H1 (cell line): ENCODE results near the gene POLR3H. TPM values are rescaled to one million over a fixed set of nuclear protein-coding genes. Genes with fewer than 3 reads are reported as not detected.

Experiments
- CTCF ChIA-PET: fragments of 300-600 bp; sonication (Branson Sonifier 250); formaldehyde crosslinking; loops from one replicate; lab custom pipeline; 2021; ENCODE audit not compliant: partially characterized antibody; lab: Charles Lee
- POLR2A ChIA-PET: fragments of 300-600 bp; sonication (Branson Sonifier 250); formaldehyde crosslinking; loops from one replicate; lab custom pipeline; 2021; ENCODE audit warnings: inconsistent platforms; ENCODE audit not compliant: partially characterized antibody; lab: Charles Lee
- DNase-seq, 2 experiments: peaks; one replicate each; pipeline versions ENCODE4 v3.0.0 to v3.0.0-alpha.2; 2010 to 2022; ENCODE audit warnings: low spot score in 2 of 2, low read depth in 1 of 2, mixed read lengths in 1 of 2
- FAIRE-seq: peaks from 2 replicates; lab custom pipeline; 2011; peaks lifted over from hg19 to GRCh38; lab: Jason Lieb, UNC
- H2AFZ ChIP-seq: 2 replicates; pipeline ENCODE4 v1.8.1; 2012; ENCODE audit warnings: low read length, inconsistent platforms
- H2AK5ac ChIP-seq: 2 replicates; pipeline ENCODE4 v1.6.1; 2013; ENCODE audit warnings: low read depth, low read length
- H2BK120ac ChIP-seq: replicated peaks from 2 replicates; pipeline ENCODE3; 2013; ENCODE audit warnings: low read depth, low read length, inconsistent platforms
- H2BK12ac ChIP-seq: 2 replicates; pipeline ENCODE4 v1.6.1; 2013; ENCODE audit warnings: low read depth, low read length
- H2BK15ac ChIP-seq: 2 replicates; pipeline ENCODE4 v1.6.1; 2013; ENCODE audit warnings: low read length
- H2BK20ac ChIP-seq: 2 replicates; pipeline ENCODE4 v1.6.1; 2013; ENCODE audit warnings: low read length
- H2BK5ac ChIP-seq: 2 replicates; pipeline ENCODE4 v1.6.1; 2013; ENCODE audit warnings: low read depth, low read length
- H3K14ac ChIP-seq: 2 replicates; pipeline ENCODE4 v1.6.1; 2013; ENCODE audit warnings: inconsistent platforms; ENCODE audit not compliant: insufficient read length
- H3K18ac ChIP-seq: 2 replicates; pipeline ENCODE4 v1.6.1; 2013; ENCODE audit warnings: low read length; ENCODE audit errors: extremely low read depth
- H3K23ac ChIP-seq: 2 replicates; pipeline ENCODE4 v1.6.1; 2013; ENCODE audit warnings: inconsistent platforms; ENCODE audit not compliant: insufficient read length
- H3K23me2 ChIP-seq: 2 replicates; pipeline ENCODE4 v1.6.1; 2013; ENCODE audit warnings: low read depth, low read length
- H3K27ac ChIP-seq: 2 replicates; pipeline ENCODE4 v1.6.1; 2011; ENCODE audit warnings: low read depth, low read length, inconsistent platforms
- H3K27me3 ChIP-seq, 4 experiments: replicated peaks in 1 of 4; 1 replicate in 1 of 4; 2 replicates in 3 of 4; pipeline versions ENCODE4 v1.6.1 to v1.8.1; 2011 to 2013; ENCODE audit warnings: low read length in 3 of 4, mild to moderate bottlenecking in 3 of 4, inconsistent platforms in 2 of 4, mixed read lengths in 2 of 4, moderate library complexity in 1 of 4; ENCODE audit not compliant: control insufficient read depth in 3 of 4, insufficient read depth in 3 of 4; ENCODE audit errors: extremely low read depth in 1 of 4
- H3K36me3 ChIP-seq, 4 experiments: 2 replicates each; pipeline versions ENCODE4 v1.6.1 to v1.8.1; 2011 to 2013; ENCODE audit warnings: mild to moderate bottlenecking in 4 of 4, low read length in 3 of 4, moderate library complexity in 2 of 4, control low read depth in 1 of 4, inconsistent platforms in 1 of 4; ENCODE audit not compliant: insufficient read depth in 4 of 4, control insufficient read depth in 2 of 4
- H3K4ac ChIP-seq: replicated peaks from 2 replicates; pipeline ENCODE3; 2013; ENCODE audit warnings: low read length, low read depth, mixed read lengths, inconsistent platforms; ENCODE audit not compliant: insufficient read length
- H3K4me1 ChIP-seq, 4 experiments: replicated peaks in 1 of 4; 1 replicate in 1 of 4; 2 replicates in 3 of 4; pipeline versions ENCODE4 v1.6.1 to v1.8.1; 2011 to 2013; ENCODE audit warnings: low read length in 3 of 4, inconsistent platforms in 2 of 4, mixed read lengths in 1 of 4; ENCODE audit not compliant: insufficient read depth in 4 of 4, control insufficient read depth in 3 of 4
- H3K4me2 ChIP-seq, 2 experiments: 2 replicates each; pipeline versions ENCODE4 v1.6.1 to v1.8.1; 2011 to 2013; ENCODE audit warnings: low read depth in 2 of 2, low read length in 2 of 2, control low read depth in 1 of 2, inconsistent platforms in 1 of 2, mild to moderate bottlenecking in 1 of 2; ENCODE audit not compliant: insufficient read depth in 1 of 2
- H3K4me3 ChIP-seq, 4 experiments: fragments of 200-600, 300-600 bp in 1 of 4; sonication (generic), shearing (Covaris generic), sonication (Bioruptor Twin) in 1 of 4; 2 replicates each; pipeline versions ENCODE4 v1.5.1 to v1.8.1; 2011 to 2016; ENCODE audit warnings: low read length in 4 of 4, low read depth in 3 of 4, control low read depth in 2 of 4, inconsistent platforms in 2 of 4, mild to moderate bottlenecking in 2 of 4, mixed read lengths in 1 of 4, moderate library complexity in 1 of 4; ENCODE audit not compliant: insufficient read depth in 2 of 4; ENCODE audit errors: extremely low read depth in 1 of 4
- H3K56ac ChIP-seq: replicated peaks from 2 replicates; pipeline ENCODE3; 2013; ENCODE audit warnings: low read depth, mild to moderate bottlenecking, mixed read lengths, low read length, inconsistent platforms; ENCODE audit not compliant: insufficient read length
- H3K79me1 ChIP-seq: 2 replicates; pipeline ENCODE4 v1.6.1; 2013; ENCODE audit warnings: low read depth, low read length, control low read depth
- H3K79me2 ChIP-seq, 2 experiments: 2 replicates each; pipeline versions ENCODE4 v1.6.1 to v1.8.1; 2012 to 2013; ENCODE audit warnings: low read length in 2 of 2, mild to moderate bottlenecking in 2 of 2, inconsistent platforms in 1 of 2; ENCODE audit not compliant: insufficient read depth in 2 of 2, control insufficient read depth in 1 of 2
- H3K9ac ChIP-seq, 4 experiments: replicated peaks in 1 of 4; 1 replicate in 1 of 4; 2 replicates in 3 of 4; pipeline versions ENCODE4 v1.6.1 to v1.8.1; 2011 to 2013; ENCODE audit warnings: low read depth in 3 of 4, low read length in 3 of 4, control low read depth in 2 of 4, mild to moderate bottlenecking in 2 of 4, moderate library complexity in 2 of 4, inconsistent platforms in 1 of 4; ENCODE audit errors: extremely low read depth in 1 of 4
- H3K9me3 ChIP-seq, 2 experiments: 2 replicates each; pipeline versions ENCODE4 v1.6.1 to v1.8.1; 2012 to 2013; ENCODE audit warnings: mild to moderate bottlenecking in 2 of 2, moderate library complexity in 2 of 2, control low read depth in 1 of 2, inconsistent platforms in 1 of 2, low read depth in 1 of 2, low read length in 1 of 2, mixed read lengths in 1 of 2; ENCODE audit not compliant: insufficient read depth in 2 of 2
- H4K20me1 ChIP-seq, 2 experiments: replicated peaks in 1 of 2; 2 replicates each; pipeline versions ENCODE3 to v1.8.1; 2011 to 2013; ENCODE audit warnings: inconsistent platforms in 2 of 2, low read length in 2 of 2, mild to moderate bottlenecking in 1 of 2; ENCODE audit not compliant: insufficient read depth in 2 of 2, control insufficient read depth in 1 of 2
- H4K5ac ChIP-seq: 2 replicates; pipeline ENCODE4 v1.6.1; 2013; ENCODE audit warnings: low read length, low read depth, mixed read lengths, inconsistent platforms; ENCODE audit not compliant: insufficient read length
- H4K8ac ChIP-seq: 2 replicates; pipeline ENCODE4 v1.8.0; 2013; ENCODE audit warnings: mild to moderate bottlenecking, moderate library complexity, low read length, inconsistent platforms; ENCODE audit not compliant: insufficient read depth; ENCODE audit errors: extremely low read depth
- H4K91ac ChIP-seq: replicated peaks from 2 replicates; pipeline ENCODE3; 2013; ENCODE audit warnings: low read length, mixed read lengths, inconsistent platforms; ENCODE audit not compliant: insufficient read length
- BACH1 ChIP-seq: IDR thresholded peaks from 2 replicates; pipeline ENCODE4 v1.6.1; 2012; ENCODE audit warnings: low read length, improper control_type of control experiment
- CEBPB ChIP-seq: IDR thresholded peaks from 2 replicates; pipeline ENCODE4 v1.6.1; 2012; ENCODE audit warnings: low read depth, low read length
- POLR2AphosphoS5 ChIP-seq: IDR thresholded peaks from 2 replicates; pipeline ENCODE4 v1.6.1; 2011; ENCODE audit warnings: low read depth, low read length
- RBBP5 ChIP-seq: IDR thresholded peaks from 2 replicates; pipeline ENCODE4 v1.7.1; 2012; ENCODE audit warnings: low read depth, mild to moderate bottlenecking, inconsistent platforms, low read length, moderate library complexity, borderline replicate concordance
- SUZ12 ChIP-seq: fragments of 200-600 bp; sonication (generic); IDR thresholded peaks from 2 replicates; pipeline ENCODE4 v1.6.1; 2012; ENCODE audit warnings: mild to moderate bottlenecking, inconsistent platforms, low read length, moderate library complexity, mixed read lengths
- TAF7 ChIP-seq: optimal IDR thresholded peaks from 2 replicates; pipeline ENCODE3; 2011; ENCODE audit warnings: low read depth, mild to moderate bottlenecking, inconsistent platforms, low read length, moderate library complexity, borderline replicate concordance
- TBP ChIP-seq: IDR thresholded peaks from 2 replicates; pipeline ENCODE4 v1.6.1; 2011; ENCODE audit warnings: low read depth, low read length, improper control_type of control experiment
- TEAD4 ChIP-seq: IDR thresholded peaks from 2 replicates; pipeline ENCODE4 v1.6.1; 2012; ENCODE audit warnings: low read depth, low read length, inconsistent platforms, mixed read lengths
- ZNF274 ChIP-seq: IDR thresholded peaks from 2 replicates; pipeline ENCODE4 v1.7.0; 2012; ENCODE audit warnings: low read length, borderline replicate concordance; ENCODE audit errors: extremely low read depth
- WGBS, 2 experiments: shearing (Covaris generic) in 1 of 2; methylation state at CpG; one replicate each; pipeline versions ENCODE4 v1.1.6 to v1.1.7; 2013 to 2015; ENCODE audit warnings: low lambda C conversion rate in 2 of 2, mixed read lengths in 2 of 2, inconsistent platforms in 1 of 2, low coverage in 1 of 2, missing lambda C conversion rate in 1 of 2; ENCODE audit not compliant: insufficient replicate concordance in 2 of 2, insufficient coverage in 1 of 2, insufficient read length in 1 of 2; ENCODE audit errors: extremely low coverage in 1 of 2, missing lambda C conversion rate in 1 of 2; 5-methylcytosine and 5-hydroxymethylcytosine counted together
- polyA plus RNA-seq, 7 experiments: library from polyadenylated mRNA; depleted of rRNA in 3 of 7; stranded (reverse) in 5 of 7; unstranded in 2 of 7; fragments of >200 nt in 5 of 7; fragments of 200-250 nt in 2 of 7; gene quantifications; 1 replicate in 5 of 7; 2 replicates in 1 of 7; 4 replicates in 1 of 7; pipeline versions ENCODE4 v1.2.1 to v1.2.3, GENCODE V29; 2011 to 2013; ENCODE audit warnings: missing spikeins in 2 of 7, mixed read lengths in 2 of 7
- total RNA-seq: library from RNA; stranded (reverse); fragmentation: NEBNext Ultra II Directional; extraction: Animal tissue kit (Norgen Biotek cat#: 25700); gene quantifications from 2 replicates; pipeline ENCODE4 v1.2.1, GENCODE V29; 2021

Gene POLR3H
- total and polyA plus RNA-seq, 2 of the 8 experiments (the other 6 are each of a cell fraction or from before 2014, with no cell fraction given), result 29.7 to 39.2 TPM

- Histone ChIP-seq H3K36me3 (peaks cover 0 to 27% (median 5%) of the 10 kb centered on the region in 4 experiments; a peak in 6 of 8 replicates), H3K9ac (no peak overlapping the region), H2BK20ac (no peak overlapping the region), H3K27ac (no peak overlapping the region), H2BK15ac (no peak overlapping the region), H3K14ac (no peak overlapping the region), H3K18ac (no peak overlapping the region; the same call in 1 of the 2 replicates), H3K27me3 (no peaks in the 10 kb centered on the region), H3K79me1 (peaks cover 4% of the 10 kb centered on the region), H3K4me1 (peaks cover 4 to 15% (median 13%) of the 10 kb centered on the region in 4 experiments), H2AFZ (no peak overlapping the region), H4K5ac (no peak overlapping the region), H2AK5ac (no peak overlapping the region), H2BK5ac (no peak overlapping the region), H2BK12ac (no peak overlapping the region; the same call in 1 of the 2 replicates), H3K23me2 (no peaks in the 10 kb centered on the region), H4K91ac (no peak overlapping the region), H3K4me3 (no peak overlapping the region), H4K8ac (no peak overlapping the region), H3K56ac (no peak overlapping the region), H3K23ac (no peak overlapping the region), H3K9me3 (no peaks in the 10 kb centered on the region), H2BK120ac (no peak overlapping the region), H3K79me2 (no peaks in the 10 kb centered on the region), H3K4ac (no peak overlapping the region), H3K4me2 (no peak overlapping the region), H4K20me1 (peaks cover 0 to 2% of the 10 kb centered on the region in 2 experiments)
- CTCF ChIA-PET, result interaction anchor here (0.9 to 13.5 kb wide), 8 partner anchors 12 to 109 kb away, joined by 3 to 269 read pairs (median 14); partner anchors contain the start of genes PHF5A and TOB2
- POLR2A ChIA-PET, result interaction anchor here (1.1 to 6.0 kb wide), 5 partner anchors 13 to 131 kb away, joined by 4 to 54 read pairs (median 6); partner anchors contain the start of genes ACO2, PHF5A and TOB2
- TF ChIP-seq TAF7 (no peak), ZNF274 (no peak), CEBPB (no peak), RBBP5 (no peak), POLR2AphosphoS5 (no peak), TEAD4 (no peak), TBP (no peak), SUZ12 (no peak), BACH1 (no peak)
- DNase-seq, result no peak
- FAIRE-seq, result no peak
- 93% methylated on average over 2 of the region's 2 CpGs; no CpG with 5 or more reads in 1 of the 2 experiments for WGBS, 2 experiments
Measured at GRCh38 chr22:41511521-41511968, 32.7 kb downstream of the POLR3H start.
